Mucosa of descending colon (tissue), 3 donors: Measurements from ENCODE around the gene PTAFR. TPM values are rescaled to one million over a fixed set of nuclear protein-coding genes. Genes with fewer than 3 reads are reported as not detected.

ENCODE experiments used
- ATAC-seq: fragments of 200-7000 bp; cut with Tn5 transposase; one replicate; pipeline ENCODE4 v1.9.1; 2020; ENCODE audit warnings: mild to moderate bottlenecking, moderate library complexity
- DNase-seq, 3 donors: peaks; one replicate each; pipeline ENCODE4 v3.0.0-alpha.2; 2020
- H3K36me3 ChIP-seq: fragments of 200-600 bp; one replicate; pipeline ENCODE4 v1.8.0; 2021; ENCODE audit warnings: low read depth, mild to moderate bottlenecking
- H3K4me1 ChIP-seq: fragments of 200-600 bp; one replicate; pipeline ENCODE4 v1.8.0; 2021; ENCODE audit warnings: low read depth, mild to moderate bottlenecking
- H3K4me3 ChIP-seq: fragments of 200-600 bp; one replicate; pipeline ENCODE4 v1.8.0; 2021; ENCODE audit warnings: mild to moderate bottlenecking
- H3K9me3 ChIP-seq: fragments of 200-600 bp; one replicate; pipeline ENCODE4 v1.8.0; 2021; ENCODE audit warnings: mild to moderate bottlenecking
- CTCF ChIP-seq: fragments of 200-600 bp; IDR thresholded peaks from one replicate; pipeline ENCODE4 v1.8.0; 2022; ENCODE audit warnings: antibody characterized with exemption, mild to moderate bottlenecking
- intact Hi-C, 2 donors: fragments of 100-400 bp; cut with DNase I in 1 of 2; cut with micrococcal nuclease in 1 of 2; formaldehyde crosslinking; loops; one replicate each; pipeline versions ENCODE4 v1.11.0 to v1.11.1; 2022; cut with DNase I, micrococcal nuclease
- total RNA-seq, 3 donors: library from RNA; stranded (reverse); fragmentation: NEBNext Ultra II Directional in 2 of 3; extraction: Animal tissue kit (Norgen Biotek cat#: 25700) in 2 of 3; gene quantifications; one replicate each; pipeline versions ENCODE4 v1.2.1 to v1.2.4, GENCODE V29; 2021 to 2023
- donor health status: DM: no; HTN: no; CAD: no; lungs with moderate emphysema.
- donor health status: DM: no; HTN: no; CAD: no.
- donor health status: DM: no; HTN: yes; CAD: no.

PTAFR gene
- total RNA-seq, 3 donors from 2014 or later, result 2.4 to 4.8 (median 4.0) TPM

DNA sequence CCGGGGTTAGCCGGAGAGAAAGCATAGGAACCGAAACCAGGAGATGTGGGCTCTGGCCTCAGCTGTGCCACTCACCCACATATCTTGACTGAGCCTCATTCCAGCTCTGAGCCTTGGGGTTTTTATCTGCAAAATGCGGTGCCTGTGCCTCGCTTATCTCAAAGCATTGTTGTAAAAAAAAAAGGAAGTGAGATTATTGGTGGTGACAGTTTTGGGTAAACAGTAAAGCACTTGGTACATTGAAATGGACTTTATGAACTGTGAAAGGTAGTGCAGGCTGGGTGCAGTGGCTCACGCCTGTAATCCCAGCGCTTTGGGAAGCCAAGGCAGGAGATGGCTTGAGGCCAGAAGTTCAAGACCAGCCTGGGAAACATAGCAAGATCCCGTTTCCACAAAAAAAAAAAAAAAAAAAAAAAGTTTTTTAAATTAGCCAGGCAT lies 3.8 kb downstream of the PTAFR start:
- intact Hi-C loops, result no loop called here
- Histone ChIP-seq H3K4me1 (peaks cover 49% of the 10 kb centered on the region), H3K36me3 (no peaks in the 10 kb centered on the region), H3K4me3 (no peak overlapping the region), H3K9me3 (no peaks in the 10 kb centered on the region)
- peak; percentile 68 for ATAC-seq
- no peak for TF ChIP-seq CTCF
- DNase-seq, result peak in 2 of 3 donors; percentile 49 to 53

DNA sequence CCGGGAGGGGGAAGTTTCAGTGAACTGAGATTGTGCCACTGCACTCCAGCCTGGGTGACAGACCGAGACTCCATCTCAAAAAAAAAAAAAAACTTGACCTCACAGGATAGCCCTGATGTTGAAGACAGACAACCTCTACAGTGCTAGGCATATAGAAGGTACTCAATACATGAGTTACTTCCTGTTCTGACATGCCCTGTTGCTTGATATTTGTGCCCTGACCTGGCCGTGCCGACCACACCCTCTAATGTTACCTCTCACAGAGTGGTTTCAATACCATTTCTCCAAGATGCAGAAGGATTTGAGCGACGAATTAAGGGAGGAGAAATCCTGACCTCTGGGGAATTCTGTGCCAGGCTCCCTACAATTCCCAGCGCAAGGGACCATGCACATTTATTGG lies 5.2 kb downstream of the PTAFR start:
- intact Hi-C loops, result no loop called here
- Histone ChIP-seq H3K4me3 (no peak overlapping the region), H3K9me3 (no peaks in the 10 kb centered on the region), H3K4me1 (peaks cover 49% of the 10 kb centered on the region), H3K36me3 (no peaks in the 10 kb centered on the region)
- TF ChIP-seq CTCF, result no peak
- ATAC-seq (peak; percentile 30), DNase-seq (no peak)

DNA sequence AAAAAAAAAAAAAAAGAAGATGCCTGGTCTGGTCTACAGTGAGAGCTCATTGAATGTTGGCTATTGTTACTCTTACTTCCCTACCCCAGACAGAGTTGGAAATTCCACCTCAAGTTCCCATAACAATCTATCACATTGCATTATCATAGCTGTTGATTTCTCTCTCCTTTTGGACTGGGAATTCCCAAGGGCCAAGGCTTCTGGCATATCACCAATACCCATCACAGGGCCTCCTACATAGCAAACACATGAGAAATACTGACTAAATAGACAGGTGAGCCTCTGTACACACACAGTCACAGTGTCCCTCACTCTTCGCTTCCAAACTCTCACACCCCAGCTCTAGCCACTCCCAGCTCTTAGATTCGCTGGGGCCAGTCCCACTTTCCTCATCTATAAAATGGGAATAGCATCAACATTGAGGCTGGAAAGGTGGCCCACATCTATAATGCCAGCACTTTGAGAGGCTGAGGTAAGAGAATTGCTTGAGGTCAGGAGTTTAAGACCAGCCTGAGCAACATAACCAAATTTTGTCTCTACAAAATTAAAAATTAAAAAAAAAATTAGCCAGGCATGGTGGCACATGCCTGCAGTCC lies 6.4 kb downstream of the PTAFR start:
- intact Hi-C loops, result no loop called here
- Histone ChIP-seq H3K9me3 (no peaks in the 10 kb centered on the region), H3K4me1 (peaks cover 49% of the 10 kb centered on the region), H3K4me3 (no peak overlapping the region), H3K36me3 (no peaks in the 10 kb centered on the region)
- TF ChIP-seq CTCF, result no peak
- DNase-seq (no peak), ATAC-seq (peak; percentile 5)

DNA sequence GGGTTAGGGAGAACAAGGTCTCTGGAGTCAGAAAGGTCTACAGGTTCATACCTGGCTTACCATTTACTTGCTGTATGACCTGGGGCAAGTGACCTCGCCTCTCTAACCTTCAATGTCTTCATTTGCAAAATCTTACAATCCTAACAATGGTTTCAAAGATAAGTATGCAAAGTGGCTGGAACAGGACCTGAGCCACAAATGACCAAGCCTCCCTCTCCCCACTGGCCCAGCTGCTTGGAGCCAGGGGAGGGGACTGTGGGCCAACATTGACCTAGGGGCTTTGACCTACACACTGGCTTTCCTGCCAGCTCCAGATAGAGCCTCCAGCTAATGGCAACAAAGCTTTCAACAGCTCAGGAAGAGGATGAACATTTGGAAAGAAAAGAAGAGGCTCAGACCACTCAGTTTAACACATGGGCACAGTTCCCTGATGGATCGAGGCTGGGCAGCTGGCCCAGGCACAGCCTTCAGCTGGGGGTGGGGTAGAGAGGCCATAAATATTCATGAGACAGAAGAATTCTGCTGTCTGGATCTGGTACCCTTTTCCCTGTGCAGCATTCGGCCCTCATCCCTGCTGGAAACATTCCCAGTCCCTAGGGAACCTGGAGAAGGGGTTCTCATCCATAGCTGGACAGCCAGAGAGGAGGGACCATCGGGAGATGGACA lies 12.9 kb downstream of the PTAFR start:
- peaks cover 2% of the 10 kb centered on the region for H3K4me1 ChIP-seq
- H3K36me3 ChIP-seq, result no peaks in the 10 kb centered on the region
- no peak overlapping the region for H3K4me3 ChIP-seq
- DNase-seq (peak in 1 of 3 donors; percentile 52), ATAC-seq (peak; percentile 27)
- intact Hi-C loops, result no loop called here
- no peak for TF ChIP-seq CTCF
- no peaks in the 10 kb centered on the region for H3K9me3 ChIP-seq

GRCh38 chr1:28162151-28162550 lies 14.3 kb downstream of the PTAFR start:
- no peaks in the 10 kb centered on the region for H3K4me1 ChIP-seq
- ATAC-seq (no peak), DNase-seq (no peak)
- H3K4me3 ChIP-seq, result no peak overlapping the region
- TF ChIP-seq CTCF, result no peak
- no peaks in the 10 kb centered on the region for H3K9me3 ChIP-seq
- H3K36me3 ChIP-seq, result no peaks in the 10 kb centered on the region
- intact Hi-C loops, result no loop called here
